ENCODE results near the gene PKD2. TPM values are rescaled to one million over a fixed set of nuclear protein-coding genes. Genes with fewer than 3 reads are reported as not detected.

PKD2 gene
- polyA plus RNA-seq, 1 donor from 2014 or later = 54.8 TPM

DNA sequence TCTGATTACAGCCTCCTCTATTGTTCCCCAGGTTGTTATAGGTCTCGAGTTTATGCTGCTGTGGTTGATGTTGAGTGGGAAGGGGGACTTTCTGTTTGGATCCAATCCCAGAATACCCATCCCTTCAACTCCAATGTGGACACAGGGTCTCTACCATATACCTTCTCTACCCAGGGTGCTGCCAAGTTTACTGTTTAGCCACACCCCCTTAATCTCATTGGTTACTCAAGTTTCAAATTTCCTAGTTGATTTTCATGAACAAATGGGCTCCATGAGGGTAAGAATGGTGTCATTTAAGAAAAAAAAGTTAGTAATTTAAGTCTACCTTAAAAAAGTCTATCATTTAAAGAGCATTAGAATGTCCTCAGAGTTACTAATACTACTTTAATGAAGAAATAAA is 35.6 kb upstream of the PKD2 start:
- Histone ChIP-seq H3K4me3 (ENCODE audit: low read length) (no peak overlapping the region), H3F3A (ENCODE audit: insufficient read depth, low read length, poor library complexity, severe bottlenecking) (no peaks in the 10 kb centered on the region), H3K9ac (ENCODE audit: low read length) (no peak overlapping the region), H4K20me1 (ENCODE audit: insufficient read depth) (no peaks in the 10 kb centered on the region), H3K36me3 (ENCODE audit: insufficient read depth, low read length) (no peaks in the 10 kb centered on the region), H3K79me2 (replicated peaks; ENCODE audit: insufficient read depth, low read length) (no peaks in the 10 kb centered on the region), H3K4me2 (ENCODE audit: low read length) (no peak overlapping the region), H3K27ac (ENCODE audit: low read length) (no peak overlapping the region), H3K9me2 (ENCODE audit: insufficient read depth, low read length) (no peaks in the 10 kb centered on the region), H3K9me3 (ENCODE audit: low read length) (no peaks in the 10 kb centered on the region), H2AFZ (ENCODE audit: low read depth, low read length) (no peak overlapping the region), H3K27me3 (ENCODE audit: insufficient read depth, low read depth, low read length) (no peaks in the 10 kb centered on the region)
- TF ChIP-seq, protein P1, sequence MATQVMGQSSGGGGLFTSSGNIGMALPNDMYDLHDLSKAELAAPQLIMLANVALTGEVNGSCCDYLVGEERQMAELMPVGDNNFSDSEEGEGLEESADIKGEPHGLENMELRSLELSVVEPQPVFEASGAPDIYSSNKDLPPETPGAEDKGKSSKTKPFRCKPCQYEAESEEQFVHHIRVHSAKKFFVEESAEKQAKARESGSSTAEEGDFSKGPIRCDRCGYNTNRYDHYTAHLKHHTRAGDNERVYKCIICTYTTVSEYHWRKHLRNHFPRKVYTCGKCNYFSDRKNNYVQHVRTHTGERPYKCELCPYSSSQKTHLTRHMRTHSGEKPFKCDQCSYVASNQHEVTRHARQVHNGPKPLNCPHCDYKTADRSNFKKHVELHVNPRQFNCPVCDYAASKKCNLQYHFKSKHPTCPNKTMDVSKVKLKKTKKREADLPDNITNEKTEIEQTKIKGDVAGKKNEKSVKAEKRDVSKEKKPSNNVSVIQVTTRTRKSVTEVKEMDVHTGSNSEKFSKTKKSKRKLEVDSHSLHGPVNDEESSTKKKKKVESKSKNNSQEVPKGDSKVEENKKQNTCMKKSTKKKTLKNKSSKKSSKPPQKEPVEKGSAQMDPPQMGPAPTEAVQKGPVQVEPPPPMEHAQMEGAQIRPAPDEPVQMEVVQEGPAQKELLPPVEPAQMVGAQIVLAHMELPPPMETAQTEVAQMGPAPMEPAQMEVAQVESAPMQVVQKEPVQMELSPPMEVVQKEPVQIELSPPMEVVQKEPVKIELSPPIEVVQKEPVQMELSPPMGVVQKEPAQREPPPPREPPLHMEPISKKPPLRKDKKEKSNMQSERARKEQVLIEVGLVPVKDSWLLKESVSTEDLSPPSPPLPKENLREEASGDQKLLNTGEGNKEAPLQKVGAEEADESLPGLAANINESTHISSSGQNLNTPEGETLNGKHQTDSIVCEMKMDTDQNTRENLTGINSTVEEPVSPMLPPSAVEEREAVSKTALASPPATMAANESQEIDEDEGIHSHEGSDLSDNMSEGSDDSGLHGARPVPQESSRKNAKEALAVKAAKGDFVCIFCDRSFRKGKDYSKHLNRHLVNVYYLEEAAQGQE (IDR thresholded peaks at IDR 0.05; ENCODE audit: borderline replicate concordance) = no peak
- no peak for TF ChIP-seq RAD21 (conservative IDR thresholded peaks at IDR 0.05)
- TF ChIP-seq TAF1 (IDR thresholded peaks at IDR 0.05; ENCODE audit: low read depth) = no peak
- TF ChIP-seq, protein P2, sequence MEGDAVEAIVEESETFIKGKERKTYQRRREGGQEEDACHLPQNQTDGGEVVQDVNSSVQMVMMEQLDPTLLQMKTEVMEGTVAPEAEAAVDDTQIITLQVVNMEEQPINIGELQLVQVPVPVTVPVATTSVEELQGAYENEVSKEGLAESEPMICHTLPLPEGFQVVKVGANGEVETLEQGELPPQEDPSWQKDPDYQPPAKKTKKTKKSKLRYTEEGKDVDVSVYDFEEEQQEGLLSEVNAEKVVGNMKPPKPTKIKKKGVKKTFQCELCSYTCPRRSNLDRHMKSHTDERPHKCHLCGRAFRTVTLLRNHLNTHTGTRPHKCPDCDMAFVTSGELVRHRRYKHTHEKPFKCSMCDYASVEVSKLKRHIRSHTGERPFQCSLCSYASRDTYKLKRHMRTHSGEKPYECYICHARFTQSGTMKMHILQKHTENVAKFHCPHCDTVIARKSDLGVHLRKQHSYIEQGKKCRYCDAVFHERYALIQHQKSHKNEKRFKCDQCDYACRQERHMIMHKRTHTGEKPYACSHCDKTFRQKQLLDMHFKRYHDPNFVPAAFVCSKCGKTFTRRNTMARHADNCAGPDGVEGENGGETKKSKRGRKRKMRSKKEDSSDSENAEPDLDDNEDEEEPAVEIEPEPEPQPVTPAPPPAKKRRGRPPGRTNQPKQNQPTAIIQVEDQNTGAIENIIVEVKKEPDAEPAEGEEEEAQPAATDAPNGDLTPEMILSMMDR (IDR thresholded peaks at IDR 0.05; ENCODE audit: poor library complexity, severe bottlenecking) = no peak
- no peak for TF ChIP-seq POLR2AphosphoS5 (IDR thresholded peaks at IDR 0.05)
- TF ChIP-seq SMC3 (conservative IDR thresholded peaks at IDR 0.05; ENCODE audit: poor library complexity) = no peak
- no peak for TF ChIP-seq EZH2 (IDR thresholded peaks at IDR 0.05; ENCODE audit: borderline replicate concordance, insufficient read depth, low read length, poor library complexity, severe bottlenecking)
- no peak for TF ChIP-seq MXI1 (conservative IDR thresholded peaks at IDR 0.05; ENCODE audit: poor library complexity, severe bottlenecking)
- no peak for TF ChIP-seq EP300 (conservative IDR thresholded peaks at IDR 0.05; ENCODE audit: poor library complexity, severe bottlenecking)

DNA sequence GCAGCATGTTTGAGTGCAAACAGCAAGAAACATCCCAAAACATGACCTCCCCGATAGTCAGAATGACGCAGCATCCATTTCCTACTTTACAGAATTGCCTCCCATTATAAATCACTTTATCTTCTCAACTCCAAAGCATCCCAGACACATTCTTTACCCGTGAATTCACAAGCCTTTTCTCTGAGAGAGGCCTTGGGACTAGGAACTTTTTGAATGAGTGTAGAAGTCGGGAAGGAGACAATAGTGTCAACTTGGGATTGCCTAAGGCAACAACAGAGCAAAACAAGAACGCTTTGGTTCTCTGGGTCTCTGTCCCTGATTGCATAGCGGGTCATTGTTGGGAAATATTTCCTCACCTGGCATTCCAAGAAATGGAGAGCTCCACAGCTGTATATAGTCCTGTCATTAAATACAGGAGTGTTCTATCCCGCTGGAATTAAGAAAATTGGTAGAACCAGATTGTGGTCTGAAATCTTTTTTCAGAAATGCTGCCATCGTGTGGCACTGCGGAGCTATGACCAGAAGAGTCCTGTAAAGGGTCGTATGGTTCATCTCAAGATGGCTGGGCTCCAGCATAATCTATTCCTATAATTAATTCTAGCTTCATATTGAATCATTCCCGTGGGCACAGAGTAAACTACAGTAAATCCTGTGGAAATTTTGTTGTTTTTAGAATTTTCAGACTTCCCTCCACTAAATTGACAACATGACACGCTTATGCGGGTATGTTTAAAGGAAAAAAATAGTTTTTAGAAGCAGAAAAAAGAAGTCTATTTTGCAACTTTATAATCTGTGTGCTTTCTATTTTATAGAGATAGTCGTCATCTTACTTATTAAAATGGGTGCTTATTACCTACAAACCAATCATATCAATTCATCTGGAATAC is 33.9 kb upstream of the PKD2 start:
- Histone ChIP-seq H3K36me3 (ENCODE audit: insufficient read depth, low read length) (no peaks in the 10 kb centered on the region), H3K4me2 (ENCODE audit: low read length) (no peak overlapping the region), H2AFZ (ENCODE audit: low read depth, low read length) (no peak overlapping the region), H4K20me1 (ENCODE audit: insufficient read depth) (no peaks in the 10 kb centered on the region), H3K79me2 (replicated peaks; ENCODE audit: insufficient read depth, low read length) (no peaks in the 10 kb centered on the region), H3K27ac (ENCODE audit: low read length) (no peak overlapping the region), H3F3A (ENCODE audit: insufficient read depth, low read length, poor library complexity, severe bottlenecking) (no peaks in the 10 kb centered on the region), H3K9me3 (ENCODE audit: low read length) (no peaks in the 10 kb centered on the region), H3K4me3 (ENCODE audit: low read length) (no peak overlapping the region), H3K27me3 (ENCODE audit: insufficient read depth, low read depth, low read length) (no peaks in the 10 kb centered on the region), H3K9me2 (ENCODE audit: insufficient read depth, low read length) (no peaks in the 10 kb centered on the region), H3K9ac (ENCODE audit: low read length) (no peak overlapping the region)
- TF ChIP-seq, protein P1 (IDR thresholded peaks at IDR 0.05; ENCODE audit: borderline replicate concordance) = no peak
- TF ChIP-seq SMC3 (conservative IDR thresholded peaks at IDR 0.05; ENCODE audit: poor library complexity) = peak; percentile 78
- TF ChIP-seq, protein P2 (IDR thresholded peaks at IDR 0.05; ENCODE audit: poor library complexity, severe bottlenecking) = peak; percentile 80
- peak; percentile 67 for TF ChIP-seq RAD21 (conservative IDR thresholded peaks at IDR 0.05)

Measured in neural cell (in vitro differentiated cells).